Gastroesophageal sphincter (tissue), 3 donors: ENCODE results near the gene ARHGEF2.

Experiments used
- CTCF ChIP-seq, 4 experiments: fragments of 200-600 bp in 2 of 4; fragments of 450-650 bp in 2 of 4; sonication (generic) in 1 of 4; IDR thresholded peaks; one replicate each; pipeline ENCODE4 v1.5.1; 2017 to 2019; ENCODE audit warnings: antibody characterized with exemption in 4 of 4, mild to moderate bottlenecking in 2 of 4, moderate library complexity in 2 of 4
- EP300 ChIP-seq: sonication (generic); formaldehyde crosslinking; IDR thresholded peaks from one replicate; pipeline ENCODE4 v1.6.1; 2017; ENCODE audit warnings: antibody characterized with exemption, mild to moderate bottlenecking
- POLR2A ChIP-seq, 2 donors: fragments of 450-650 bp; IDR thresholded peaks; one replicate each; pipeline ENCODE4 v1.6.1; 2017; ENCODE audit warnings: antibody characterized with exemption in 2 of 2, mild to moderate bottlenecking in 2 of 2, moderate library complexity in 1 of 2
- POLR2AphosphoS5 ChIP-seq: sonication (generic); formaldehyde crosslinking; IDR thresholded peaks from one replicate; pipeline ENCODE4 v1.6.1; 2017; ENCODE audit warnings: antibody characterized with exemption

GRCh38 chr1:155909894-155910293, 68.5 kb downstream of the ARHGEF2 start:
- no peak for TF ChIP-seq POLR2AphosphoS5
- TF ChIP-seq CTCF (IDR thresholded peaks at IDR 0.05): no peak
- no peak for TF ChIP-seq POLR2A (IDR thresholded peaks at IDR 0.05)
- TF ChIP-seq EP300: no peak
